Neural progenitor cell (in vitro differentiated cells): ENCODE data around the gene TXNDC11. TPM values are rescaled to one million over a fixed set of nuclear protein-coding genes. Genes with fewer than 3 reads are reported as not detected.

Experiments
- DNase-seq: peaks from one replicate; pipeline ENCODE4 v3.0.0-alpha.2; 2016; ENCODE audit warnings: low spot score
- H2AFZ ChIP-seq: fragments of 200-600 bp; sonication (generic); replicated peaks from 2 replicates; pipeline ENCODE4 v1.6.1; 2016; ENCODE audit warnings: antibody characterized with exemption
- H3F3A ChIP-seq: fragments of 200-600 bp; sonication (generic); 2 replicates; pipeline ENCODE4 v1.6.1; 2016; ENCODE audit warnings: antibody characterized with exemption, low read depth
- H3K27ac ChIP-seq: fragments of 200-600 bp; sonication (generic); 2 replicates; pipeline ENCODE4 v1.5.1; 2016; ENCODE audit warnings: mild to moderate bottlenecking
- H3K27me3 ChIP-seq: fragments of 200-600 bp; sonication (generic); 2 replicates; pipeline ENCODE4 v1.6.1; 2016; ENCODE audit warnings: mild to moderate bottlenecking, moderate library complexity
- H3K36me3 ChIP-seq: fragments of 200-600 bp; sonication (generic); 2 replicates; pipeline ENCODE4 v1.5.1; 2016
- H3K4me1 ChIP-seq: fragments of 200-600 bp; sonication (generic); 2 replicates; pipeline ENCODE4 v1.6.1; 2016; ENCODE audit warnings: mixed run types
- H3K4me2 ChIP-seq: fragments of 200-600 bp; sonication (generic); 2 replicates; pipeline ENCODE4 v1.6.1; 2016
- H3K4me3 ChIP-seq: fragments of 200-600 bp; sonication (generic); 2 replicates; pipeline ENCODE4 v1.5.1; 2016
- H3K79me2 ChIP-seq: fragments of 200-600 bp; sonication (generic); 2 replicates; pipeline ENCODE4 v1.6.1; 2016; ENCODE audit warnings: low read depth
- H3K9ac ChIP-seq: fragments of 200-600 bp; sonication (generic); 2 replicates; pipeline ENCODE4 v1.6.1; 2016
- H3K9me3 ChIP-seq: fragments of 200-600 bp; sonication (generic); 2 replicates; pipeline ENCODE4 v1.5.1; 2016; ENCODE audit warnings: low read depth
- H4K20me1 ChIP-seq: fragments of 200-600 bp; sonication (generic); 2 replicates; pipeline ENCODE4 v1.6.1; 2016; ENCODE audit warnings: low read depth
- H3K27ac Mint-ChIP-seq: 3 replicates; pipeline ENCODE4 v1.8.0; 2021; ENCODE audit warnings: mixed read lengths
- H3K27me3 Mint-ChIP-seq: 2 replicates; pipeline ENCODE4 v1.8.0; 2022; ENCODE audit warnings: low read depth, mild to moderate bottlenecking, inconsistent platforms, moderate library complexity, mixed read lengths; ENCODE audit not compliant: insufficient read depth
- H3K36me3 Mint-ChIP-seq: 3 replicates; pipeline ENCODE4 v1.8.0; 2021; ENCODE audit warnings: mixed read lengths
- H3K4me1 Mint-ChIP-seq: 3 replicates; pipeline ENCODE4 v1.8.0; 2021; ENCODE audit warnings: mixed read lengths
- H3K4me3 Mint-ChIP-seq: 3 replicates; pipeline ENCODE4 v1.8.0; 2021; ENCODE audit warnings: mild to moderate bottlenecking, moderate library complexity, mixed read lengths
- H3K9me3 Mint-ChIP-seq: 3 replicates; pipeline ENCODE4 v1.8.0; 2020; ENCODE audit warnings: mixed read lengths
- CTCF ChIP-seq: fragments of 200-600 bp; sonication (generic); IDR thresholded peaks from 2 replicates; pipeline ENCODE4 v1.5.1; 2017; ENCODE audit warnings: antibody characterized with exemption, mild to moderate bottlenecking
- EZH2 ChIP-seq: fragments of 200-600 bp; sonication (generic); IDR thresholded peaks from 2 replicates; pipeline ENCODE4 v1.6.1; 2017; ENCODE audit warnings: antibody characterized with exemption, mild to moderate bottlenecking, moderate library complexity
- EZH2phosphoT487 ChIP-seq: fragments of 200-600 bp; sonication (generic); IDR thresholded peaks from 2 replicates; pipeline ENCODE4 v1.6.1; 2017; ENCODE audit warnings: antibody characterized with exemption
- total RNA-seq: library from RNA; depleted of rRNA; stranded (reverse); fragments of >200 nt; gene quantifications from 2 replicates; pipeline ENCODE4 v1.2.3, GENCODE V29; 2015; ENCODE audit warnings: low replicate concordance

TXNDC11 gene
- total RNA-seq, 1 donor from 2014 or later = 7.4 TPM

GRCh38 chr16:11737713-11738112 lies 4.9 kb downstream of the TXNDC11 start:
- Histone ChIP-seq H3K79me2 (peaks cover 36% of the 10 kb centered on the region), H3K27ac (no peak overlapping the region), H3K27me3 (no peaks in the 10 kb centered on the region), H3F3A (no peaks in the 10 kb centered on the region), H3K4me3 (no peak overlapping the region), H3K9ac (no peak overlapping the region), H4K20me1 (peaks cover 41% of the 10 kb centered on the region), H3K4me2 (no peak overlapping the region), H3K36me3 (no peaks in the 10 kb centered on the region), H3K9me3 (no peaks in the 10 kb centered on the region), H3K4me1 (peaks cover 6% of the 10 kb centered on the region), H2AFZ (no peak overlapping the region)
- Mint-ChIP-seq H3K36me3 (peaks cover 15% of the 10 kb centered on the region), H3K9me3 (no peaks in the 10 kb centered on the region), H3K4me3 (no peak overlapping the region), H3K4me1 (peaks cover 28% of the 10 kb centered on the region), H3K27ac (no peak overlapping the region), H3K27me3 (no peaks in the 10 kb centered on the region)
- TF ChIP-seq CTCF = no peak
- no peak for TF ChIP-seq EZH2
- no peak for TF ChIP-seq EZH2phosphoT487
- no peak for DNase-seq

- H3K36me3 Mint-ChIP-seq = peaks cover 16% of the 10 kb centered on the region
- peaks cover 6% of the 10 kb centered on the region for H3K4me1 ChIP-seq
- no peaks in the 10 kb centered on the region for H3K36me3 ChIP-seq
- no peak overlapping the region for H3K9ac ChIP-seq
- no peak overlapping the region for H2AFZ ChIP-seq
- no peaks in the 10 kb centered on the region for H3K9me3 ChIP-seq
- H3K4me2 ChIP-seq = no peak overlapping the region
- no peak overlapping the region for H3K27ac ChIP-seq
- H3K27me3 Mint-ChIP-seq = no peaks in the 10 kb centered on the region
- no peak overlapping the region for H3K4me3 ChIP-seq
- peaks cover 33% of the 10 kb centered on the region for H3K79me2 ChIP-seq
- H3K4me1 Mint-ChIP-seq = peaks cover 32% of the 10 kb centered on the region
- no peak overlapping the region for H3K27ac Mint-ChIP-seq
- peaks cover 44% of the 10 kb centered on the region for H4K20me1 ChIP-seq
- H3K4me3 Mint-ChIP-seq = no peak overlapping the region
- DNase-seq = no peak
- no peaks in the 10 kb centered on the region for H3K9me3 Mint-ChIP-seq
- H3F3A ChIP-seq = no peaks in the 10 kb centered on the region
- TF ChIP-seq EZH2 = no peak
- TF ChIP-seq EZH2phosphoT487 = no peak
- TF ChIP-seq CTCF = no peak
- H3K27me3 ChIP-seq = no peaks in the 10 kb centered on the region
Observed at GRCh38 chr16:11736903-11737302, 5.8 kb downstream of the TXNDC11 start.

- H3K27ac Mint-ChIP-seq = no peak overlapping the region
- no peaks in the 10 kb centered on the region for H3K9me3 Mint-ChIP-seq
- no peak overlapping the region for H3K4me3 Mint-ChIP-seq
- Histone ChIP-seq H3F3A (no peaks in the 10 kb centered on the region), H3K4me2 (no peak overlapping the region), H2AFZ (no peak overlapping the region), H3K9me3 (no peaks in the 10 kb centered on the region), H3K9ac (no peak overlapping the region), H3K27me3 (no peaks in the 10 kb centered on the region), H3K4me1 (no peaks in the 10 kb centered on the region), H4K20me1 (peaks cover 34% of the 10 kb centered on the region), H3K4me3 (no peak overlapping the region), H3K36me3 (no peaks in the 10 kb centered on the region), H3K27ac (no peak overlapping the region), H3K79me2 (peaks cover 22% of the 10 kb centered on the region)
- TF ChIP-seq CTCF = no peak
- no peak for TF ChIP-seq EZH2
- TF ChIP-seq EZH2phosphoT487 = no peak
- H3K36me3 Mint-ChIP-seq = peaks cover 18% of the 10 kb centered on the region
- no peak for DNase-seq
- H3K27me3 Mint-ChIP-seq = no peaks in the 10 kb centered on the region
- peaks cover 26% of the 10 kb centered on the region for H3K4me1 Mint-ChIP-seq
Observed at GRCh38 chr16:11735787-11736186, 6.9 kb downstream of the TXNDC11 start.
